ENCODE measurements around the gene SYNDIG1L. TPM values are rescaled to one million over a fixed set of nuclear protein-coding genes. Genes with fewer than 3 reads are reported as not detected.

SYNDIG1L gene
- total and polyA plus RNA-seq, 10 of the 15 experiments (the other 5 are each of a cell fraction or from before 2014, with no cell fraction given), result 0.04 TPM; not detected in 9

GRCh38 chr14:74401504-74402241 is 24.3 kb downstream of the SYNDIG1L start (continued):
- TF ChIP-seq SMARCA5 (IDR thresholded peaks at IDR 0.05), result peak; percentile 51; the same call in 1 of the 2 replicates
- TF ChIP-seq HCFC1 (IDR thresholded peaks at IDR 0.05; ENCODE audit: low read length), result no peak
- TF ChIP-seq BHLHE40 (IDR thresholded peaks at IDR 0.05; ENCODE audit: borderline replicate concordance in 1 of 2, low read depth in 2 of 2, low read length in 1 of 2), result peak; percentile 14 to 85; a peak in 3 of 4 replicates
- TF ChIP-seq RUNX3 (IDR thresholded peaks at IDR 0.05; ENCODE audit: low read length), result no peak
- TF ChIP-seq MEF2A (IDR thresholded peaks at IDR 0.05; ENCODE audit: insufficient read depth, low read depth, low read length), result peak; percentile 69; the same call in 1 of the 2 replicates
- peak; percentile 53 for TF ChIP-seq ATF7 (IDR thresholded peaks at IDR 0.05; ENCODE audit: low read depth)
- TF ChIP-seq, protein P1, sequence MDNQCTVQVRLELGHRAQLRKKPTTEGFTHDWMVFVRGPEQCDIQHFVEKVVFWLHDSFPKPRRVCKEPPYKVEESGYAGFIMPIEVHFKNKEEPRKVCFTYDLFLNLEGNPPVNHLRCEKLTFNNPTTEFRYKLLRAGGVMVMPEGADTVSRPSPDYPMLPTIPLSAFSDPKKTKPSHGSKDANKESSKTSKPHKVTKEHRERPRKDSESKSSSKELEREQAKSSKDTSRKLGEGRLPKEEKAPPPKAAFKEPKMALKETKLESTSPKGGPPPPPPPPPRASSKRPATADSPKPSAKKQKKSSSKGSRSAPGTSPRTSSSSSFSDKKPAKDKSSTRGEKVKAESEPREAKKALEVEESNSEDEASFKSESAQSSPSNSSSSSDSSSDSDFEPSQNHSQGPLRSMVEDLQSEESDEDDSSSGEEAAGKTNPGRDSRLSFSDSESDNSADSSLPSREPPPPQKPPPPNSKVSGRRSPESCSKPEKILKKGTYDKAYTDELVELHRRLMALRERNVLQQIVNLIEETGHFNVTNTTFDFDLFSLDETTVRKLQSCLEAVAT (IDR thresholded peaks at IDR 0.05), result no peak
- no peak for TF ChIP-seq CBFB (IDR thresholded peaks at IDR 0.05; ENCODE audit: low read depth)
- no peak for TF ChIP-seq ZNF217 (IDR thresholded peaks at IDR 0.05)
- peak in 1 of 2 experiments; percentile 7; a peak in 1 of 4 replicates for TF ChIP-seq IKZF2 (IDR thresholded peaks at IDR 0.05)
- TF ChIP-seq BCL3 (IDR thresholded peaks at IDR 0.05; ENCODE audit: borderline replicate concordance, insufficient read depth, low read depth, low read length, poor library complexity, severe bottlenecking), result no peak
- peak; percentile 20 for TF ChIP-seq SP1 (IDR thresholded peaks at IDR 0.05; ENCODE audit: low read depth, low read length)
- no peak for TF ChIP-seq PAX8 (IDR thresholded peaks at IDR 0.05)
- no peak for TF ChIP-seq MYC (IDR thresholded peaks at IDR 0.05; ENCODE audit: insufficient read depth, insufficient read length, insufficient replicate concordance, low read length, severe bottlenecking)
- TF ChIP-seq POU2F2 (IDR thresholded peaks at IDR 0.05; ENCODE audit: borderline replicate concordance, low read depth, low read length), result no peak
- TF ChIP-seq DPF2 (IDR thresholded peaks at IDR 0.05), result peak; percentile 17; the same call in 1 of the 2 replicates
- TF ChIP-seq, protein P2, sequence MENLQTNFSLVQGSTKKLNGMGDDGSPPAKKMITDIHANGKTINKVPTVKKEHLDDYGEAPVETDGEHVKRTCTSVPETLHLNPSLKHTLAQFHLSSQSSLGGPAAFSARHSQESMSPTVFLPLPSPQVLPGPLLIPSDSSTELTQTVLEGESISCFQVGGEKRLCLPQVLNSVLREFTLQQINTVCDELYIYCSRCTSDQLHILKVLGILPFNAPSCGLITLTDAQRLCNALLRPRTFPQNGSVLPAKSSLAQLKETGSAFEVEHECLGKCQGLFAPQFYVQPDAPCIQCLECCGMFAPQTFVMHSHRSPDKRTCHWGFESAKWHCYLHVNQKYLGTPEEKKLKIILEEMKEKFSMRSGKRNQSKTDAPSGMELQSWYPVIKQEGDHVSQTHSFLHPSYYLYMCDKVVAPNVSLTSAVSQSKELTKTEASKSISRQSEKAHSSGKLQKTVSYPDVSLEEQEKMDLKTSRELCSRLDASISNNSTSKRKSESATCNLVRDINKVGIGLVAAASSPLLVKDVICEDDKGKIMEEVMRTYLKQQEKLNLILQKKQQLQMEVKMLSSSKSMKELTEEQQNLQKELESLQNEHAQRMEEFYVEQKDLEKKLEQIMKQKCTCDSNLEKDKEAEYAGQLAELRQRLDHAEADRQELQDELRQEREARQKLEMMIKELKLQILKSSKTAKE (IDR thresholded peaks at IDR 0.05; ENCODE audit: low read depth, poor library complexity, severe bottlenecking), result no peak
- TF ChIP-seq MTA2 (IDR thresholded peaks at IDR 0.05; ENCODE audit: low read depth), result no peak; the same call in 1 of the 2 replicates
- TF ChIP-seq POLR2AphosphoS5 (IDR thresholded peaks at IDR 0.05; ENCODE audit: low read length), result 0 out of 2 replicates have a peak, but pooled peaks have one; percentile 30
- TF ChIP-seq PAX5 (IDR thresholded peaks at IDR 0.05; ENCODE audit: borderline replicate concordance, low read depth, low read length), result 0 out of 2 replicates have a peak, but pooled peaks have one; percentile 37
- TF ChIP-seq POLR2A (IDR thresholded peaks at IDR 0.05; ENCODE audit: low read depth, low read length), result peak; percentile 48
- TF ChIP-seq MXI1 (IDR thresholded peaks at IDR 0.05; ENCODE audit: low read depth, low read length), result no peak
- TF ChIP-seq ESRRA (IDR thresholded peaks at IDR 0.05; ENCODE audit: low read length), result 0 out of 2 replicates have a peak, but pooled peaks have one; percentile 42
- TF ChIP-seq NBN (IDR thresholded peaks at IDR 0.05), result 0 out of 2 replicates have a peak, but pooled peaks have one; percentile 26
- TF ChIP-seq, protein P3, sequence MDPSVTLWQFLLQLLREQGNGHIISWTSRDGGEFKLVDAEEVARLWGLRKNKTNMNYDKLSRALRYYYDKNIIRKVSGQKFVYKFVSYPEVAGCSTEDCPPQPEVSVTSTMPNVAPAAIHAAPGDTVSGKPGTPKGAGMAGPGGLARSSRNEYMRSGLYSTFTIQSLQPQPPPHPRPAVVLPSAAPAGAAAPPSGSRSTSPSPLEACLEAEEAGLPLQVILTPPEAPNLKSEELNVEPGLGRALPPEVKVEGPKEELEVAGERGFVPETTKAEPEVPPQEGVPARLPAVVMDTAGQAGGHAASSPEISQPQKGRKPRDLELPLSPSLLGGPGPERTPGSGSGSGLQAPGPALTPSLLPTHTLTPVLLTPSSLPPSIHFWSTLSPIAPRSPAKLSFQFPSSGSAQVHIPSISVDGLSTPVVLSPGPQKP (IDR thresholded peaks at IDR 0.05; ENCODE audit: low read depth, low read length), result no peak
- TF ChIP-seq SMC3 (IDR thresholded peaks at IDR 0.05; ENCODE audit: borderline replicate concordance, low read length), result peak; percentile 3; the same call in 1 of the 2 replicates
- no peak for TF ChIP-seq CBX5 (IDR thresholded peaks at IDR 0.05; ENCODE audit: low read depth)

Data from GM12878 (cell line).